GM12874 (cell line): ENCODE results near the gene THOC2.

Experiments
- CTCF ChIP-seq: IDR thresholded peaks from 2 replicates; pipeline ENCODE4 v1.5.1; 2011; ENCODE audit warnings: low read depth, mild to moderate bottlenecking, control low read depth, low read length, moderate library complexity; ENCODE audit not compliant: insufficient read depth

The THOC2 gene

GRCh38 chrX:123648028-123648810 is 84.6 kb downstream of the THOC2 start:
- no peak for TF ChIP-seq CTCF

GRCh38 chrX:123647244-123647643 is 85.6 kb downstream of the THOC2 start:
- TF ChIP-seq CTCF = no peak

GRCh38 chrX:123629502-123629901 is 103.3 kb downstream of the THOC2 start:
- TF ChIP-seq CTCF = no peak

- TF ChIP-seq CTCF = no peak
Measured at GRCh38 chrX:123626962-123627361, 105.9 kb downstream of the THOC2 start.

- no peak for TF ChIP-seq CTCF
Measured at GRCh38 chrX:123625952-123626351, 106.9 kb downstream of the THOC2 start.

GRCh38 chrX:123625477-123625876 is 107.4 kb downstream of the THOC2 start:
- TF ChIP-seq CTCF = no peak

- no peak for TF ChIP-seq CTCF
Measured at GRCh38 chrX:123617007-123617406, 115.8 kb downstream of the THOC2 start.

- TF ChIP-seq CTCF = no peak
Measured at GRCh38 chrX:123610915-123611314, 121.9 kb downstream of the THOC2 start.
